T-helper 1 cell treated with Interleukin-12 subunit alpha and Interleukin-12 subunit beta and Interleukin-4 antibody, amounts not matched to agents 30 ng/mL and 1 ng/mL, for 36 hours (primary cell): Measurements from ENCODE around the gene THEMIS2. TPM values are rescaled to one million over a fixed set of nuclear protein-coding genes. Genes with fewer than 3 reads are reported as not detected.

Source experiments
- total RNA-seq: library from RNA; stranded (reverse); gene quantifications from 2 replicates; pipeline ENCODE4 v1.2.3, GENCODE V29; 2022

THEMIS2 gene
- total RNA-seq, 1 donor from 2014 or later: 79.0 TPM

Other genes with a start within 250 kb of the THEMIS2 start
- 0.15 and 0.22 TPM in 2 replicates for gene FGR, start 237.4 kb upstream of the THEMIS2 start, total RNA-seq
- gene IFI6, start 200.4 kb upstream of the THEMIS2 start, total RNA-seq: 267 and 279 TPM in 2 replicates
- gene FAM76A, start 146.6 kb upstream of the THEMIS2 start, total RNA-seq: 15.5 and 16.1 TPM in 2 replicates
- 31.5 and 31.7 TPM in 2 replicates for gene STX12, start 99.3 kb upstream of the THEMIS2 start, total RNA-seq
- gene PPP1R8, start 41.8 kb upstream of the THEMIS2 start, total RNA-seq: 65.1 and 67.0 TPM in 2 replicates
- 77.1 and 78.4 TPM in 2 replicates for gene RPA2, start 42.0 kb downstream of the THEMIS2 start, total RNA-seq
- 0.44 and 0.54 TPM in 2 replicates for gene SMPDL3B, start 62.5 kb downstream of the THEMIS2 start, total RNA-seq
- gene XKR8, start 87.4 kb downstream of the THEMIS2 start, total RNA-seq: 9.9 and 10.2 TPM in 2 replicates
- 34.3 and 36.2 TPM in 2 replicates for gene EYA3, start 216.1 kb downstream of the THEMIS2 start, total RNA-seq